ENCODE results near the gene KRT85.
A peak's percentile ranks its signal among the peaks of the same experiment; 100 is the strongest.

KRT85 gene

GRCh38 chr12:52394836-52395405 lies 27.6 kb upstream of the KRT85 start:
- no peak for DNase-seq (ENCODE audit: low spot score)

DNA sequence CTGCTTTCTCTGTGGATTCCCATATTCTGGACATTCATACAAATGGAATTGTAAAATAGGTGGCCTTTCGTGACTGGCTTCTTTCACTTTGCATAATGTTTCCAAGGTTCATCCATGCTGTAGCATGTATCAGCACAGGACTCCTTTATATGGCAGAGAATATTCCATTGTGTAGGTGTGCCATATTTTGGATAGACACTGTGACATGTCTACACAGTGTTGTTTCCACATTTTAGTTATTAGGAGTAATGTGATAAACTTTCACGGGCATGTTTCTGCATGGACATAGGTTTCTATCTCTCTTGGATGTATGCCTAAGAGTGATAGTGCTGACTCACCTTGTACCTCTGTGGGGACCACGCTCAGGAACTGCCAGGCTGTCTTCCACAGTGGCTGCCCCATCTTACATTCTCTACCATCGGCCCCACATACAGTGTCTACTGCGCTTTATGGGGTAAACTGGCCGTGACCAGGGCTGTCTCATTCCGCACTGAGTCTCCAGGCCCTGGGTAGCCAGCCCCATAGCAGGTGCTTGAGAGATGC lies 25.3 kb upstream of the KRT85 start:
- no peak for DNase-seq (ENCODE audit: low spot score)

GRCh38 chr12:52391618-52392002 lies 24.3 kb upstream of the KRT85 start:
- DNase-seq (ENCODE audit: low spot score), result no peak

DNA sequence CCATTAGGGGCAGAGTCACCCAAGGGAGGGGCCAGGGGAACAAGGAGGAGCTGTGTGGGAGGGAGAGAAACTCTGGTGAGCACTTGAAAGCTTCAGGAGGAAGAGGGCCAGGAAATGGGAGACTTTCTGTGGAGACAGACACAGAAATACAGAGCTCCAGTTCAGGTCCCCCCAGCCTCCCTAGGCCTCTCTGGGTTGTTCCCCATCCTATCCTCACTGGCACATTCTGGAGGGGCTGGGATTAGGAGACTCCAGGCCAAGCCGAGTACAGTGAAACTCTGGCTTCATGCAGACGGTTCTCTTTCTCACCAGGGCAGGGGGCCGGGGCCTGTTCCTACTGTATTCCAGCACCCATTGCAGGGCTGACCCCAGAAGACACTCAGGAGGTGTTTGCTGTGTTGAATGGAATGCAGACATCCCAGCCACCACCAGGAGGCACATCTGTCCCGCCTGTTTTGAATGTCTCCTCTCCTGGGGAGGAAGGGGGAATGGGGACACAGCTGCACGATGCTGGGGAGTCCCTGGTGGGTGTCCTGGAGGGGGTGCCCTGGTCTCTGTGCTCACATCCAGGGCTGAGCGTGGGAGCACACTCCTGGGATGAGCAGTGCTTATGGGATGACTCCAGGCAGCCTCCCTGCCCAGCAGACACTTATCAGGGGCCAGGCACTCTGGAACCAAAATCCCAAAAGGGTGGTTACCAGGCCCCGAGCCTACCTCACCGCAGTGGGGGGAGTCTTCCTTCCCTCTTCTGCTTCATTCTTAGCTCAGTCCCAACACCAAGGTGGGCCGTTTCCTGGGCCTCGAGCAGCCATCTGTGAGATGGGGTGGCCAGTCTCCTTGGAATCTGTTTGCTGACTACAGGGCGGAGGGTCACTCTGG lies 23.7 kb upstream of the KRT85 start:
- no peak for DNase-seq (ENCODE audit: low spot score)

GRCh38 chr12:52389313-52390207 lies 22.3 kb upstream of the KRT85 start:
- no peak for DNase-seq (ENCODE audit: low spot score)

DNA sequence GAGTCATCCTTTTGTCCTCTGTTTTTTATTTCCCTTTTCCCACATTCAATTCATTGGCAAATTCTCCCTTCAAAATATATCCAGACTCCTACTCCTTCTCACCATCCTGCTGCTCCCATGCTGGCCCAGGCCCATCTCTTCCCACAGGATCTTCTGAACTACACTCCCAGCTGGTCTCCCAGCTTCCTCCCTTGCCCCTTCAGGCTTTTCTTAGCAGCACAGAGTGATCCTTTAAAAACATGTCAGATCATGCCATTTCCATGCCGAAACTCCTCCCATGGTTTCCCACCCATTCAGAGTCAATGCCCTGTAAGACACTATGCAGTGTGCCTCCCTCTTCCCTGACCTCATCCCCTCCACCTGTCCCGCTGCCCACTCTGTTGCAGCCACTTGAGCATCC lies 20.6 kb upstream of the KRT85 start:
- no peak for DNase-seq (ENCODE audit: low spot score)

- no peak for DNase-seq (ENCODE audit: low spot score)
Measured at GRCh38 chr12:52385226-52385702, 18.0 kb upstream of the KRT85 start, which contains the start of gene KRT84. Gene KRT84 (minus strand): TSS chr12:52385652. CDS start chr12:52385585, 67 bp downstream.

DNA sequence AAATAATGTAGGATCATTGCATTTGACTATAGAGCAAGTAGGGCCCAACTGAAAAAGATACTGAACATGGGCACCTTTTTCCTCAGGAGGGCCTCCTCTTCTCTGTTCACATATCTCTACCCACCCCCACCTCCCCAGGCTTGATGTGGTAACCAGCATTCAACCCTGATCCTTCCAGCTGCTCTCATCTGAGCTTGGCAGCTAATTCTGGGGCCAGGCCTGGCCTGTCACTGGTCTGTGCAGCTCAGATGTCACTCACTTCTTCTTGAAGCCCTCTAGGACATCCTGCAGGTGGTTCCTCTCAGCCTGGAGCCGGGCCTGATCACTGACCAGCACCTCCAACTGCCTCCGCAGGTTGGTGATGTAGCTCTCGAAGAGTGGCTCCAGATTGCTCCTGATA lies 16.1 kb upstream of the KRT85 start:
- no peak for DNase-seq (ENCODE audit: low spot score)

DNA sequence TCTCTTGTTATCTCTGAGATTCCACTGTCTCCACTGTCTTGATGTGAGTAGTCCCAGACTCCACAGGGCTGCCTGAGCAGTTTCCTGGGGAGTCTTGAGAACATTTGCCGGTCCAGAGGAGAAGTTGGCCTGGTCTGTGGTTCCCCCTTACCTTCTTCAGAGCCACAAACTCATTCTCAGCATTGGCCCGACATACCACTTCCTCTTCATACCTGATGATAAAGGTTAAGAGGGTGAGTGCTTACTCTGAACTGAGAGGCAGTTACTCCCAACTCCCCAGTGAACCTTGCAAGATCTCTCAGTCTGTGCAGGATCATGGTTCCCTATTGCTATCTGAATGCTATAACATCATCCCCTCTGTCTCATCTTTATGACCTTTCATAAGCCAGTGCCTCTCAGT lies 15.6 kb upstream of the KRT85 start:
- DNase-seq (ENCODE audit: low spot score), result no peak

DNA sequence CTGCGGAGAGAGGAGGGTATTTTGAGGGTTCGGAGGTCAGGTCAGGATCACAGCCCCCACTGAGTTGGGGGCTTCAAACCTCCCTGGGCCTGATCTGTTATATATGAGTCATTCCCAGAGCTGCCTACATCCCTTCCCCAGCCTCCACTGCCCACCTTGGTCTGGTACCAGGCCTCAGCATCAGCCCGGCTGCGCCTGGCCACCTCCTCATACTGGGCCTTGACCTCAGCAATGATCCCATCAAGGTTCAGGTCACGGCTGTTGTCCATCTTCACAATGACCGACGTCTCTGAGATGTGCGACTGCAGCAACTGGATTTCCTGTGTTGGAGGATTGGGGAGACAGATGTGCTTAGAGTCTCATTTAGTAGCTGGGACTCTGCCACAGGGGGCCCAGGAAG lies 13.9 kb upstream of the KRT85 start:
- no peak for DNase-seq (ENCODE audit: low spot score)

DNA sequence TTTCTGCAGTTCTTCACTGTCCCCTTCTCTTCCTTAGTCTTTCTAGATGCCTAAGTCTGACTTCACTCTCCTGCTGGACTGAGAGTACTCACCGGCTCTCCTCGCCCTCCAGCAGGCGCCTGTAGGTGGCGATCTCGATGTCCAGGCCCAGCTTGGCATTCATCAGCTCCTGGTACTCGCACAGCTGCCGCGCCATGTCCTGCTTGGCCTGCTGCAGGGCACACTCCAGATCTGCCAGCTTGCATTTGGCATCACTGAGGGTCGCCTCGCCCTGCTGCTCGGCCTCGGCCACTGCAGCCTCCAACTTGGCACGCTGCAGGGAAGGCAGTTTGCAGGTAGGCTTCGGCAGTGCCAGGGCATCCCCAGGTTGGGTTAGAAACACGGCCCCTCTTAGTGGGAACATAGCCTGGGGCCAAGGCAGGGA lies 13.0 kb upstream of the KRT85 start:
- no peak for DNase-seq (ENCODE audit: low spot score)

DNA sequence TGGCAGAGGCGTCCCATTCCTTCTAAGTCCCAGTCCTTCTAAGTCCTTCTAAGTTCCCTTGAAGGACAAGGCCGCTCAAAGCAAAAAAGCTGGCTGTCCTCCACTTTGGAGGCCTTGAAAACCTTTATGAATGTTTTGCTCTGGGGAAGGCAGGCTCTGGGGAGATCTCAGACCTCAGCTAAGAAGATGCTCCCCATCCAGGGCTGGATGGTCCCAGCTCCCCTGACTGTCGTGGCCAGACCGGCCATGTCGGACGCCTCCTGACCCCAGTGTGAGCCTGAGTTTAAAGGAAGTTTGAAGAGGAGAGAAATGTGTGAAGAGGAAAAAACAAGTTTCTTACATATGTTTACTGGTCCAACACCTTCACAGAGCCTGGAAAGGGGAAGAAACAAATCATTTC lies 12.3 kb upstream of the KRT85 start:
- DNase-seq (ENCODE audit: low spot score), result no peak

- DNase-seq (ENCODE audit: low spot score), result no peak
Measured at GRCh38 chr12:52378091-52378490, 10.8 kb upstream of the KRT85 start.

- DNase-seq (ENCODE audit: low spot score), result no peak
Measured at GRCh38 chr12:52377266-52377665, 10.0 kb upstream of the KRT85 start.

DNA sequence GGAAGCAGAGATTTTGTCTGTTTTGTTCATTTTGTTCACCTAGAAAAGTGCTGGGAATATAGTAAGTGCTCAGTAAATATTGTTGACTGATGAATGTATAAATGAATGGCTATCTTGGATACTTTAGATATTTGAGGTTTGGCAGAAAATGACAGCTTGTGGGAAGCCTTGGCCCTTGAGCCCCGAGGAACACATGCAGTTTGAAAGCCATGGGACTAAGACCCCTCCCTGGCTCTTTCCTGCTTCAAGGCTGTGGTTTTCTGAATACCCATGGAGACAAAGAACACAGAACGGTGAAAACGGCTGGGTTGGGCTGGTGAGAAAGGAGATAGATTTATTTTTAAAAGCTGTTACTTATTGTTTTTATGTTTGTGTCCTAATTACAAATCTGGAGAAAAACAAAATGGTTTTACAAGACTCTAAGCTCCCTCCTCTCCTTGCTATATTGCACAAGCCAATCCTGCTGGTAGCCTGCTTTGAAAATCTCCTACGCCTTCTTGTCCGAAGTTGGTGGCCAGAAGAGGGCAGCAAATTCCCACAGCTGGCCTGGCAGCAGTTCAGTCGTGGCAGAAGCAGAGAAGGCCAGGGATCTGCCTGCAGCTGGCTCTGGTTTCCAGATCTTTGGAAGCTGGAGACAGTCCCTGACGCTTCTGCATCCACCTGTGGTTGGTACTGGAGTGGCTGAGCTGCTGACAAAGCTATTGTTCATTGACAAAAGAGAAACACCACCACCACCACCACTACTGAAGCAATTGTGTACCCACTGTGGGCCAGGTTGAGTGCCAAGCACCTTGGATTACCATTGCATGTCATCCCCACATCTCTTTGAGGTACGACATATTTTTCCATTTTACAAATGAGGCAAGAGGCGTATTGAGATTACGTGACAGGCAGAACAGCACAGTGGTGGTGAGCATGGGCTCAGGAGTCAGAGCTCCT lies 5.2 kb upstream of the KRT85 start:
- peak; percentile 95 for DNase-seq (ENCODE audit: low spot score)

DNA sequence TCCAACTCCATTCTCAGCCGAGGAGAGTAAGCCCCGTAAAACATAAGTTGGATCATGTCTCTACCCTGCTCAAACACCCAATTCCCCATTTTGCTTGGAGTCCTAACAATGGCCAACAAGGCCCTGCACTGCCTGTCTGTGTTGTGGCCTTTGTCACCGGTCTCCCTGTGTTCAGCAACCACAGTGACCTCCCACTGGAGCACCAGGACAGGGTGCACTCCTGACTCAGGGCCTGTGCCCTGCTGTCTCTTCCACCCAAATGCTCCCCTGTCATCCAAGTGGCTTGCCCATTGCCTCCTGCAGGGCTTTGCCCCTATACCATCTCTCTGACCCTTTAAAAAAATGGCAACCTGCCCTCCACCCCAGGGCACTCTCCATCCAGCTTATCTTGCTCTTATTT lies 4.4 kb upstream of the KRT85 start:
- no peak for DNase-seq (ENCODE audit: low spot score)

DNA sequence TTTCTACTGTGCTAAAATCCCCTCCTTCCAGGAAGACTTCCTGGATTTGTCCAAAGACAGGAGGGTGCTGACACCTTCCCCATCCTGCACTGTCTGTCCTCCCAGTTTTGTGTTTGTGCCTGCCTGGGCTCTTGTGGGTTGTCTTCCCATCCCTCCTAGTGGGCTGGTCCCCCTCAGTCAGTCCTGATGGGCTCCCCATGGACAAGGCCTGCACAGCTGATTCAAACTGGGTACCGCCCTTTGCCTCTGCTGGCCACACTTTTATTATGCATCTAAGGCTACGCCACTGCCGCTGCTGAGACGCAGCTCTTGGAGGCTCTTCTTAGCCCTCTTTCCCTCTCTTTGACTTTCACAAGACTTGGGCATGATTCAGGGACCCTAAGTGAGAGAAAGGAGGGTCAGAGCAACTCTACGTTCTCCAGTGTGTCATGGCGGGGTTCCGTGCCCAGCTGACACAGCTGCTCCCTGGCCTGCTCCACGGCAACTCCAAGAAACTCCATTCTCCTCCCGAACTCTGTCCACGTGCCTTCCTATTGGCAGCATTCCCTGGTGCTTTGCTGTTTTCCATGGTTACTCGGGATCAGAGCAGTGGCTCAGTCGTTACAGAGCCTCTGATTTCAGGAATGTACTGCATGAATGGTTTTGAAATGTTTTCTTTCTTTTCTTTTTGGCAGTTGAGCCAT lies 3.8 kb upstream of the KRT85 start:
- DNase-seq (ENCODE audit: low spot score), result peak; percentile 87

DNA sequence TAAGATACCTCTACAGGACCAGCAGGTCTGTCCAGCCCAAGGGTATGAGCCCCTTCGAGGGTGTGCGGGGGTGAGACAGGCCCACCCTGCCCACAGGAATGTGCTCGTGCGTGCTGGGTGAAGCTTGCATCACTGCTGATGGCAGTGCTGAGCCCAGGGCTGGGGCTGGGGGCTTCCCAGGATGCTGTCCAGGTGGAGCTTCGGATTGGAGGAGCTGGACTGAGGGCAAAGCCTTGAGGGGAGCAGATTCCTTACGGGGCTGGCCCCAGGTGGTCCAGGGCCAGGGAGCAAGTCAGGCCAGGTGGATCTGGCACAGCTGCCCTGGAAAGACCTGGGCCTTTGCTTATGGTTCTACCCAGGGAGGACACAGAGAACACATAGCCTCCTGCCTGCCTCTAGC lies 2.5 kb upstream of the KRT85 start:
- no peak for DNase-seq (ENCODE audit: low spot score)

DNA sequence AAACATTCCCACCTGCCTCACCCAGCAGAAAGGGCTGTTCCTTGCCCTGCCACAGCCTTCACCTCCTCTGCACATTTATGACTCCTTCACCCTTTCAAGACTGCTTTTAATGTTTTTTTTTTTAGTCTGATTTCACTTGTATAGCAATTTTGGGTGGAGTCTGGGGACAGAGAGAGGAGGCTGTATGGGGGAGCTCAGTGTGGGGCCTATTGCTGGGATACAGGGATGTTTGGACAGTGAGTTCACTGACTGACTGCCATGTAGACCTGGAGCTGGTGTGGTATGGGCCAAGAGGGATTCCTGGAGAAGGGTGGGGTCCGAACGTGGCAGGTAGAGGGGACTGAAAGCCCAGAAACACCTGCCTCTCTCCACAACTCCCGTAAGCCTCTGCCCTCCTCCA lies 1.9 kb upstream of the KRT85 start:
- peak; percentile 49 for DNase-seq (ENCODE audit: low spot score)

DNA sequence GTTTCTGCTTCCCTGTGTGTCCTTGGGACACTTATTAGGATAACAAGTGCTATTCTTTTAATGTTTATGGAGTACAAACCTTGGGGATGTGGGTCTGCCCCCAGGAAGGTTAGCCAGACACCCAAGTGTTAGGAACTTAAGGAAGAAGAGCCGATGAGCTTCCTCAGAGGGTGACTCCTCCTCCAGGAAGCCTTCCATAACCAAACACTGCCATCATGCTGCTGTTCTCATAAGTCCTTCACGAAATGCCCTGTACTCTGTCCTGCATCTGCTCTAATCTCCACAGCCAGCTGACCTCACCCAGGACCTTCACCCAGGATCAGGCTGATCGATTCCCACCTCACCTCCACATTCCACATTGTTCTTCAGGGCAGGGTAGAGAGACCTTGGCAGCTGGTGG lies 1.2 kb upstream of the KRT85 start:
- no peak for DNase-seq (ENCODE audit: low spot score)

DNA sequence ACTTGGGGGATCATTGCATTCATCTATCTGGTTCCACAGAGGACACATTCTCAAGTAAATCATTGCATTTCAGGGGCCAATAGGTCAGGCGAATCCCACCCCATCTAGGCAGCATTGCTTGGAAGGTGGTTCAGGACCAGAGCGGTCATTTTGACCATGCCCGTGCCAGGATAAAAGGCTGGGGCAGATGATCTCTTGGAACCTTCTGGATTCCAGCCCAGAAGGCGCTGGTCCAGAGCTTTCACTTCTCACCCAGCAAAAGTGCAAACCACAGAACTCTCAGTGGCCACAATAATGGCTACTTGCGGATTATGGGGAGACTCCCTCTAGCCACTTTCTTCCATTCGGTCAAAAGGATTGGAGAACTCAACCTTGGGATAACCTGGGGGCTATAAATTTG lies 595 bp upstream of the KRT85 start:
- no peak for DNase-seq (ENCODE audit: low spot score)

Data from AG08396 (cell line).